OCI-LY3 (cell line): ENCODE data around the gene PARD3.
A peak's percentile ranks its signal among the peaks of the same experiment; 100 is the strongest.

Experiments used
- H2AFZ ChIP-seq: fragments of 200-600, 300-600 bp; shearing (Covaris generic); 2 replicates; pipeline ENCODE4 v1.6.0; 2014; ENCODE audit warnings: antibody characterized with exemption, low read depth, low read length
- H3K27ac ChIP-seq: fragments of 200-600, 300-600 bp; sonication (generic); 2 replicates; pipeline ENCODE4 v1.5.1; 2014; ENCODE audit warnings: mild to moderate bottlenecking, low read length, moderate library complexity, mixed read lengths
- H3K27me3 ChIP-seq: fragments of 200-600, 300-600 bp; sonication (generic); 2 replicates; pipeline ENCODE4 v1.6.1; 2014; ENCODE audit warnings: low read depth, low read length, mixed read lengths
- H3K36me3 ChIP-seq: fragments of 200-600, 300-600 bp; sonication (generic); replicated peaks from 2 replicates; pipeline ENCODE3; 2014; ENCODE audit warnings: low read depth, low read length, mixed read lengths
- H3K4me1 ChIP-seq: fragments of 300-600, 200-600 bp; sonication (generic); 2 replicates; pipeline ENCODE4 v1.6.1; 2014; ENCODE audit warnings: low read length, mixed read lengths
- H3K4me2 ChIP-seq: fragments of 200-600, 300-600 bp; sonication (generic); 2 replicates; pipeline ENCODE4 v1.6.1; 2014; ENCODE audit warnings: low read length, mixed read lengths
- H3K4me3 ChIP-seq: fragments of 300-600, 200-600 bp; sonication (generic); 2 replicates; pipeline ENCODE4 v1.5.1; 2014; ENCODE audit warnings: antibody characterized with exemption, mild to moderate bottlenecking, low read length, moderate library complexity
- H3K79me2 ChIP-seq: fragments of 300-600, 200-600 bp; shearing (Covaris generic); 2 replicates; pipeline ENCODE4 v1.6.1; 2014; ENCODE audit warnings: mild to moderate bottlenecking, low read length, mixed read lengths
- H3K9ac ChIP-seq: fragments of 300-600, 200-600 bp; shearing (Covaris generic); 2 replicates; pipeline ENCODE4 v1.6.0; 2014; ENCODE audit warnings: mild to moderate bottlenecking, low read length, moderate library complexity
- H3K9me3 ChIP-seq: fragments of 200-600, 300-600 bp; shearing (Covaris generic); 2 replicates; pipeline ENCODE4 v1.6.1; 2014; ENCODE audit warnings: low read length, mixed read lengths; ENCODE audit not compliant: insufficient read depth
- H4K20me1 ChIP-seq: fragments of 200-600, 300-600 bp; sonication (generic); 2 replicates; pipeline ENCODE4 v1.6.1; 2016; ENCODE audit warnings: low read length, mixed read lengths; ENCODE audit not compliant: insufficient read depth
- CTCF ChIP-seq: fragments of 200-600, 300-600 bp; sonication (generic); IDR thresholded peaks from 2 replicates; pipeline ENCODE4 v1.5.1; 2014; ENCODE audit warnings: antibody characterized with exemption, low read length, low read depth
- EZH2phosphoT487 ChIP-seq: fragments of 200-600 bp; shearing (Covaris generic); IDR thresholded peaks from 2 replicates; pipeline ENCODE4 v1.6.1; 2018; ENCODE audit warnings: antibody characterized with exemption, mixed run types, low read depth

The PARD3 gene

DNA sequence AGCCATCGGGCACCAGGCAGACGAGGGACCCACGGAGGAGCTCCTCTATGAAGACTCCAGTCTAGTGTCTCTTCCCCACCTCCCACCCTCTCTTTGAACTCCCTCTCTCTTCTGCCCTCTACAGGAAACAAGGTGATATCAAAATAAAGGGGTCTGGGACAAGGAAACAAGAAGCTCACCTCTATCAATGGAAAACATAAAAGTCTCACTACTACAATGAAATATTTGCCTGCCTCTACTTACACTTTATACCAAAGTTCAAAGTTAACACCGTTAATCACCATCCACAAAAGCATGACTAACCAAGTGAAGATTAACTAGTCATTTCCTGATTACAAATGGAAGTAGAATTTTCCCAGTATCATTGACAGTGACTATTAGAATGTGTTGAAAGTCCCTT lies 82.2 kb downstream of the PARD3 start:
- no peak overlapping the region for H3K27ac ChIP-seq
- no peaks in the 10 kb centered on the region for H3K4me1 ChIP-seq
- H3K9ac ChIP-seq = no peak overlapping the region
- H3K4me2 ChIP-seq = no peak overlapping the region
- H4K20me1 ChIP-seq = no peaks in the 10 kb centered on the region
- H3K4me3 ChIP-seq = no peak overlapping the region
- no peak overlapping the region for H2AFZ ChIP-seq
- H3K27me3 ChIP-seq = no peaks in the 10 kb centered on the region
- H3K9me3 ChIP-seq = no peaks in the 10 kb centered on the region
- no peaks in the 10 kb centered on the region for H3K36me3 ChIP-seq
- TF ChIP-seq EZH2phosphoT487 = no peak
- TF ChIP-seq CTCF = peak; percentile 22; the same call in 1 of the 2 replicates
- H3K79me2 ChIP-seq = no peaks in the 10 kb centered on the region

DNA sequence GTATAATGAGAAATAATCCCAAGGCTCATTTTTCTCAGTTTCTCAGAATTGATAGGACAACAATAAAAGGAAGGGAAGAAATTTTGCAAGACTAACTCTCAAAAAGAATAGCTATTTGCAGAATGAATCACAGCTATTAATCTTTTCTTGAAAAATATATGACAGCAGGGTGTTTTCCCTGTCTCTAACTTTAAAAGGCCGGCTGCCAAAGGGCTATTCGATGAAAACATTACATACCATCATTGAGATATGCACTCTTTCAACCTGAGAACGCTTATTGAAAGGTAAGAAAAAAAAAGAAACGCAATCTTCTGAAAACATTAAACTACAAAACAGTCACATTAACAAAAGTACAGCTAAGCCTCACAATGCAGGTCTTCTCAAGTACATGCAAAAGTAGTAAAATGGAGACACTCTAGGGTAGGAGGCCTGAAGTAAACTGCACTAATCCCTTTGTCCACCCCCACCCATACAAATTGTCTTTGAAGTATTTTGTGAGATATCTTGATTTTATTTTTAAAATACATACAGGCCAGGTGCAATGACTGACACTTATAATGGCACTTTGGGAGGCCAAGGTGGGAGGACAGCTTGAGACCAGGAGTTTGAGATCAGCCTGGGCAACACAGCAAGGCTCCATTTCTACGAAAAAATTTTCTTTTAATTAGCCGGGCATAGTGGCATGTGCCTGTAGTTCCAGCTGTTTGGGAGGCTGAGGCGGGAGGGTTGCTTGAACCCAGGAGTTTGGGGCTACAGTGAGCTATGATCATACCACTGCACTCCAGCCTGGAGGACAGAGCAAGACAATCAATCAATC lies 83.0 kb downstream of the PARD3 start:
- H3K9me3 ChIP-seq = no peaks in the 10 kb centered on the region
- H3K79me2 ChIP-seq = no peaks in the 10 kb centered on the region
- H3K27me3 ChIP-seq = no peaks in the 10 kb centered on the region
- no peak overlapping the region for H3K9ac ChIP-seq
- no peak overlapping the region for H3K4me2 ChIP-seq
- H3K27ac ChIP-seq = no peak overlapping the region
- H3K36me3 ChIP-seq = no peaks in the 10 kb centered on the region
- H4K20me1 ChIP-seq = no peaks in the 10 kb centered on the region
- H3K4me1 ChIP-seq = no peaks in the 10 kb centered on the region
- no peak overlapping the region for H2AFZ ChIP-seq
- TF ChIP-seq CTCF (no peak), EZH2phosphoT487 (no peak)
- no peak overlapping the region for H3K4me3 ChIP-seq

DNA sequence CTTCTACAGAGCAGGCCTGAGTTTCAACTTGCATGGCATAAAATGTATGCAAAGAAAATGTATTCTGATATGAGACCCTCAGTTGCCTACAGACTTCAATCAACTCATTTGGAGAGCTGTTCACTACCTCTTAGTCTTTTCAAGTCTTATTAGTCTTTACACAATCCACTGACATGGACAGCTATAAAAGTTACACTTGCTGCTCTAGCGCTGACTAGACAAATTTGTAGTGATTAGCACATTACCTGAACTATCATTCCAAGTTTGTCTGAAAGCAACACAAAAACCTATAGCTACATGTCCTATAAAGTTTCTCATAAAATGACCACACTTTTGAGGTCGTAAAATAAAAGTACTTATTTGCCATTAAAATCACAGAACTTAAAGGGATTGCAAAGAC lies 83.9 kb downstream of the PARD3 start:
- Histone ChIP-seq H3K79me2 (no peaks in the 10 kb centered on the region), H3K36me3 (no peaks in the 10 kb centered on the region), H3K27ac (no peak overlapping the region), H3K4me1 (no peaks in the 10 kb centered on the region), H2AFZ (no peak overlapping the region), H4K20me1 (no peaks in the 10 kb centered on the region), H3K4me2 (no peak overlapping the region), H3K27me3 (no peaks in the 10 kb centered on the region), H3K9ac (no peak overlapping the region), H3K4me3 (no peak overlapping the region), H3K9me3 (no peaks in the 10 kb centered on the region)
- TF ChIP-seq CTCF (no peak), EZH2phosphoT487 (no peak)

GRCh38 chr10:34730726-34731125 lies 84.4 kb downstream of the PARD3 start:
- H4K20me1 ChIP-seq = no peaks in the 10 kb centered on the region
- H3K36me3 ChIP-seq = no peaks in the 10 kb centered on the region
- no peak overlapping the region for H3K27ac ChIP-seq
- H3K27me3 ChIP-seq = no peaks in the 10 kb centered on the region
- H3K4me2 ChIP-seq = no peak overlapping the region
- H3K9ac ChIP-seq = no peak overlapping the region
- no peaks in the 10 kb centered on the region for H3K79me2 ChIP-seq
- no peak overlapping the region for H2AFZ ChIP-seq
- H3K4me3 ChIP-seq = no peak overlapping the region
- no peaks in the 10 kb centered on the region for H3K9me3 ChIP-seq
- TF ChIP-seq CTCF (no peak), EZH2phosphoT487 (no peak)
- no peaks in the 10 kb centered on the region for H3K4me1 ChIP-seq
